ENCODE measurements around the gene IFI16. TPM values are rescaled to one million over a fixed set of nuclear protein-coding genes. Genes with fewer than 3 reads are reported as not detected.
A peak's percentile ranks its signal among the peaks of the same experiment; 100 is the strongest.

The IFI16 gene
- total RNA-seq, 4 donors from 2014 or later: 11.1 to 36.5 (median 17.9) TPM

GRCh38 chr1:159084867-159085266 lies 75.2 kb downstream of the IFI16 start:
- H3K27me3 ChIP-seq: no peaks in the 10 kb centered on the region
- no peak for TF ChIP-seq CTCF (IDR thresholded peaks at IDR 0.05)
- no peak for TF ChIP-seq POLR2AphosphoS5 (IDR thresholded peaks at IDR 0.05)
- no peak for TF ChIP-seq EP300 (IDR thresholded peaks at IDR 0.05; ENCODE audit: low read depth)
- no peak for TF ChIP-seq POLR2A (IDR thresholded peaks at IDR 0.05)
- H3K27ac ChIP-seq: no peak overlapping the region
- no peak overlapping the region for H3K4me3 ChIP-seq
- H3K4me1 ChIP-seq: no peaks in the 10 kb centered on the region
- intact Hi-C loops (cut with DNase I; ENCODE audit: low total_unique reads) (no loop called here), in situ Hi-C loops (cut with MboI; ENCODE audit: low pct_ligation_motif_present in 1 of 4, low pct_unique_long_range_greater_than_20kb in 1 of 4, low sequenced_read_pairs in 3 of 4) (loop anchor here in 2 of 4 donors (25.0 kb wide), 2 partner anchors 573 to 873 kb away; no protein-coding TSS in a partner anchor)
- H3K9me3 ChIP-seq: no peaks in the 10 kb centered on the region
- no peaks in the 10 kb centered on the region for H3K36me3 ChIP-seq
- no peak for DNase-seq
- 81 to 95% methylated on average over 3 of the region's 3 CpGs for WGBS, 2 donors (ENCODE audit: low coverage in 1 of 2)

GRCh38 chr1:159088050-159088449 lies 78.3 kb downstream of the IFI16 start:
- TF ChIP-seq POLR2AphosphoS5 (IDR thresholded peaks at IDR 0.05) (no peak), CTCF (IDR thresholded peaks at IDR 0.05) (no peak), POLR2A (IDR thresholded peaks at IDR 0.05) (no peak), EP300 (IDR thresholded peaks at IDR 0.05; ENCODE audit: low read depth) (no peak)
- intact Hi-C loops (cut with DNase I; ENCODE audit: low total_unique reads): no loop called here
- Histone ChIP-seq H3K27ac (no peak overlapping the region), H3K9me3 (no peaks in the 10 kb centered on the region), H3K36me3 (no peaks in the 10 kb centered on the region), H3K4me3 (no peak overlapping the region), H3K27me3 (no peaks in the 10 kb centered on the region), H3K4me1 (no peaks in the 10 kb centered on the region)
- WGBS, 2 donors (ENCODE audit: low coverage in 1 of 2): 60 to 67% methylated on average over 1 to 2 of the region's 2 CpGs
- no peak for DNase-seq
- in situ Hi-C loops (cut with MboI; ENCODE audit: low pct_ligation_motif_present in 1 of 4, low pct_unique_long_range_greater_than_20kb in 1 of 4, low sequenced_read_pairs in 3 of 4): loop anchor here in 2 of 4 donors (25.0 kb wide), 2 partner anchors 576 to 876 kb away; no protein-coding TSS in a partner anchor

GRCh38 chr1:159088546-159089183 lies 79.0 kb downstream of the IFI16 start:
- intact Hi-C loops (cut with DNase I; ENCODE audit: low total_unique reads) (no loop called here), in situ Hi-C loops (cut with MboI; ENCODE audit: low pct_ligation_motif_present in 1 of 4, low pct_unique_long_range_greater_than_20kb in 1 of 4, low sequenced_read_pairs in 3 of 4) (loop anchor here in 2 of 4 donors (25.0 kb wide), 2 partner anchors 576 to 876 kb away; no protein-coding TSS in a partner anchor)
- H3K4me3 ChIP-seq: no peak overlapping the region
- no peaks in the 10 kb centered on the region for H3K27me3 ChIP-seq
- H3K27ac ChIP-seq: no peak overlapping the region
- H3K4me1 ChIP-seq: no peaks in the 10 kb centered on the region
- no peak for DNase-seq
- H3K9me3 ChIP-seq: no peaks in the 10 kb centered on the region
- 67 to 70% methylated on average over 6 of the region's 6 CpGs for WGBS, 2 donors (ENCODE audit: low coverage in 1 of 2)
- no peaks in the 10 kb centered on the region for H3K36me3 ChIP-seq
- TF ChIP-seq POLR2A (IDR thresholded peaks at IDR 0.05) (no peak), EP300 (IDR thresholded peaks at IDR 0.05; ENCODE audit: low read depth) (no peak), CTCF (IDR thresholded peaks at IDR 0.05) (no peak), POLR2AphosphoS5 (IDR thresholded peaks at IDR 0.05) (no peak)

GRCh38 chr1:159089184-159089791 lies 79.6 kb downstream of the IFI16 start:
- H3K9me3 ChIP-seq: no peaks in the 10 kb centered on the region
- H3K27me3 ChIP-seq: no peaks in the 10 kb centered on the region
- no peak overlapping the region for H3K4me3 ChIP-seq
- no peak overlapping the region for H3K27ac ChIP-seq
- WGBS, 2 donors (ENCODE audit: low coverage in 1 of 2): 84 to 88% methylated on average over 4 of the region's 4 CpGs
- no peak for TF ChIP-seq POLR2AphosphoS5 (IDR thresholded peaks at IDR 0.05)
- TF ChIP-seq CTCF (IDR thresholded peaks at IDR 0.05): peak in 4 of 5 experiments; percentile 16 to 51 (median 49)
- intact Hi-C loops (cut with DNase I; ENCODE audit: low total_unique reads) (no loop called here), in situ Hi-C loops (cut with MboI; ENCODE audit: low pct_ligation_motif_present in 1 of 4, low pct_unique_long_range_greater_than_20kb in 1 of 4, low sequenced_read_pairs in 3 of 4) (loop anchor here in 2 of 4 donors (25.0 kb wide), 2 partner anchors 577 to 877 kb away; no protein-coding TSS in a partner anchor)
- no peaks in the 10 kb centered on the region for H3K36me3 ChIP-seq
- no peaks in the 10 kb centered on the region for H3K4me1 ChIP-seq
- DNase-seq: no peak
